ENCODE results near the gene MBD2. TPM values are rescaled to one million over a fixed set of nuclear protein-coding genes. Genes with fewer than 3 reads are reported as not detected.

MBD2 gene
- total and polyA plus RNA-seq, 2 of the 8 experiments (the other 6 are each of a cell fraction or from before 2014, with no cell fraction given) = 36.2 to 52.7 TPM

GRCh38 chr18:54192415-54192814, 32.1 kb downstream of the MBD2 start (continued):
- TF ChIP-seq KDM5A (IDR thresholded peaks at IDR 0.05; ENCODE audit: low read length) (no peak), SUZ12 (IDR thresholded peaks at IDR 0.05; ENCODE audit: low read length) (no peak), SIRT6 (IDR thresholded peaks at IDR 0.05; ENCODE audit: low read length) (no peak), POU5F1 (IDR thresholded peaks at IDR 0.05; ENCODE audit: low read depth, low read length) (no peak), FOSL1 (IDR thresholded peaks at IDR 0.05; ENCODE audit: insufficient read depth, low read depth, low read length) (no peak), EGR1 (IDR thresholded peaks at IDR 0.05; ENCODE audit: borderline replicate concordance, low read depth, low read length) (no peak)

Data from H1 (cell line).